Thoracic aorta (tissue), 2 donors: ENCODE results near the gene MAP3K7. TPM values are rescaled to one million over a fixed set of nuclear protein-coding genes. Genes with fewer than 3 reads are reported as not detected.

Experiments used
- ATAC-seq: fragments of 150-250 bp; one replicate; pipeline ENCODE4 v1.8.0; 2017; ENCODE audit warnings: low read depth; ENCODE audit not compliant: insufficient number of reproducible peaks, low FRiP score
- DNase-seq: peaks from one replicate; pipeline ENCODE4 v3.0.0-alpha.2; 2020; ENCODE audit warnings: low spot score
- H3K27ac ChIP-seq, 2 donors: fragments of 200-600 bp; sonication (generic); 1 replicate in 1 of 2; 2 replicates in 1 of 2; pipeline ENCODE4 v1.5.1; 2016; ENCODE audit warnings: mild to moderate bottlenecking in 2 of 2, moderate library complexity in 2 of 2
- H3K27me3 ChIP-seq: fragments of 200-600 bp; sonication (generic); replicated peaks from 2 replicates; pipeline ENCODE4 v1.6.0; 2016; ENCODE audit warnings: mild to moderate bottlenecking; ENCODE audit not compliant: insufficient read depth
- H3K36me3 ChIP-seq: fragments of 200-600 bp; sonication (generic); one replicate; pipeline ENCODE4 v1.5.1; 2016
- H3K4me1 ChIP-seq, 2 donors: fragments of 200-600 bp; sonication (generic); 1 replicate in 1 of 2; 2 replicates in 1 of 2; pipeline versions ENCODE4 v1.5.1 to v1.6.0; 2016; ENCODE audit warnings: low read depth in 2 of 2, mild to moderate bottlenecking in 1 of 2; ENCODE audit not compliant: control insufficient read depth in 1 of 2
- H3K4me3 ChIP-seq: fragments of 200-600 bp; sonication (generic); 2 replicates; pipeline ENCODE4 v1.5.1; 2016; ENCODE audit warnings: mild to moderate bottlenecking
- H3K9me3 ChIP-seq: fragments of 200-600 bp; sonication (generic); 2 replicates; pipeline ENCODE4 v1.5.1; 2016
- CTCF ChIP-seq: fragments of 200-600 bp; sonication (generic); IDR thresholded peaks from one replicate; pipeline ENCODE4 v1.5.1; 2019; ENCODE audit warnings: antibody characterized with exemption
- total RNA-seq, 2 donors: library from RNA; depleted of rRNA; stranded (reverse); fragments of >200 nt; gene quantifications; one replicate each; pipeline versions ENCODE4 v1.1.0 to v1.2.3, GENCODE V29; 2016

Gene MAP3K7
- total RNA-seq, 2 donors from 2014 or later, result 21.5 to 31.5 TPM

- DNase-seq (no peak), ATAC-seq (no peak)
- Histone ChIP-seq H3K36me3 (no peaks in the 10 kb centered on the region), H3K27me3 (no peaks in the 10 kb centered on the region), H3K27ac (no peak overlapping the region), H3K9me3 (no peaks in the 10 kb centered on the region), H3K4me3 (no peak overlapping the region), H3K4me1 (peaks cover 2 to 3% of the 10 kb centered on the region in 2 donors)
- no peak for TF ChIP-seq CTCF
Observed at GRCh38 chr6:90537027-90537426, 49.8 kb downstream of the MAP3K7 start.

GRCh38 chr6:90536520-90536919, 50.4 kb downstream of the MAP3K7 start:
- H3K9me3 ChIP-seq, result no peaks in the 10 kb centered on the region
- ATAC-seq (no peak), DNase-seq (no peak)
- peaks cover 2 to 3% of the 10 kb centered on the region in 2 donors for H3K4me1 ChIP-seq
- no peak overlapping the region for H3K4me3 ChIP-seq
- H3K27me3 ChIP-seq, result no peaks in the 10 kb centered on the region
- H3K27ac ChIP-seq, result no peak overlapping the region
- H3K36me3 ChIP-seq, result no peaks in the 10 kb centered on the region
- no peak for TF ChIP-seq CTCF

- no peak for ATAC-seq
- peaks cover 2 to 3% of the 10 kb centered on the region in 2 donors for H3K4me1 ChIP-seq
- DNase-seq, result no peak
- no peaks in the 10 kb centered on the region for H3K9me3 ChIP-seq
- H3K36me3 ChIP-seq, result no peaks in the 10 kb centered on the region
- H3K4me3 ChIP-seq, result no peak overlapping the region
- no peak overlapping the region for H3K27ac ChIP-seq
- H3K27me3 ChIP-seq, result no peaks in the 10 kb centered on the region
- TF ChIP-seq CTCF, result no peak
Observed at GRCh38 chr6:90534337-90535025, 52.4 kb downstream of the MAP3K7 start.

- Histone ChIP-seq H3K4me3 (no peak overlapping the region), H3K27me3 (no peaks in the 10 kb centered on the region), H3K27ac (no peak overlapping the region), H3K4me1 (peaks cover 1 to 2% of the 10 kb centered on the region in 2 donors), H3K36me3 (no peaks in the 10 kb centered on the region), H3K9me3 (no peaks in the 10 kb centered on the region)
- no peak for ATAC-seq
- DNase-seq, result no peak
- no peak for TF ChIP-seq CTCF
Observed at GRCh38 chr6:90533615-90534336, 53.1 kb downstream of the MAP3K7 start.

- no peaks in the 10 kb centered on the region for H3K4me1 ChIP-seq
- no peak overlapping the region for H3K27ac ChIP-seq
- H3K9me3 ChIP-seq, result no peaks in the 10 kb centered on the region
- ATAC-seq (no peak), DNase-seq (no peak)
- no peaks in the 10 kb centered on the region for H3K36me3 ChIP-seq
- no peaks in the 10 kb centered on the region for H3K27me3 ChIP-seq
- TF ChIP-seq CTCF, result no peak
- H3K4me3 ChIP-seq, result no peak overlapping the region
Observed at GRCh38 chr6:90530882-90531281, 56.0 kb downstream of the MAP3K7 start.
